ENCODE data around the gene NIPBL.
A peak's percentile ranks its signal among the peaks of the same experiment; 100 is the strongest.

NIPBL gene

DNA sequence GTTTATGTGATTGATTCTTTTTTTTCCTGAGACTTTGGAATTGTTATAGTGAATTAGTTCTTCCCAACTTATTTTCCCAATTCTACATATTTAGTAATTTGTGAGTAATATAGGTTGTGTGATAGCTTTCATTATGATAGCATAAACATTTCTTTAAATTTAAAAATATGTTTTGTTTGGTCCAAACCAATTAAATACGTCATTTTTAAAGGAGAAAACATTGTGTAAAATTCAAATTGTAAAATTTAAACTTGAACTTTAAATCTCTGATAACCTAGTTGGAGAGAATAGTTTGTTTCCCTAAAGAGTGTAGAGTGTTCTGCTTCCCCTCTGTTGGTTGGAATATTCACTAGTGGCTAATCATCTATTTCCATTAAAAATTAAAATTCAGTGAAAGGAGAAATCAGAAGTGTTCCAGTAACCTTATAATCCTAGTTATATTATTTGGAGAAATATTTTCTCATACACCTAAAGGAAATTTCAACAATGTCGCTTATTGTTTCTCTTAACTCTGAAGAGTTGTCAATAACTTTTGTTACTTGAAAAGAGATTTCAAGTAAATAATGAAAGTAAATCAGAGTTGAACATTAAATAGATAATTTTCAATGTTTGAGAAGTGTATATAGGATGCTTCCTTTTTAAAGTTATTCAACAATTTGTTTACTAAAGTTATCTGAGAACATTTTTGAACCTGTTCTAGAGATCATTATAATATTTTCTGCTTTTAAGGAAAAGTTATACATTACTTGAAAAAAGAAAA, 2.9 kb downstream of the NIPBL start:
- no peaks in the 10 kb centered on the region for H3K36me3 ChIP-seq (ENCODE audit: low read depth)
- peaks cover 36% of the 10 kb centered on the region for H3K4me1 ChIP-seq (ENCODE audit: insufficient read depth, poor library complexity, severe bottlenecking)
- DNase-seq (ENCODE audit: low spot score), result no peak
- TF ChIP-seq, protein P1, sequence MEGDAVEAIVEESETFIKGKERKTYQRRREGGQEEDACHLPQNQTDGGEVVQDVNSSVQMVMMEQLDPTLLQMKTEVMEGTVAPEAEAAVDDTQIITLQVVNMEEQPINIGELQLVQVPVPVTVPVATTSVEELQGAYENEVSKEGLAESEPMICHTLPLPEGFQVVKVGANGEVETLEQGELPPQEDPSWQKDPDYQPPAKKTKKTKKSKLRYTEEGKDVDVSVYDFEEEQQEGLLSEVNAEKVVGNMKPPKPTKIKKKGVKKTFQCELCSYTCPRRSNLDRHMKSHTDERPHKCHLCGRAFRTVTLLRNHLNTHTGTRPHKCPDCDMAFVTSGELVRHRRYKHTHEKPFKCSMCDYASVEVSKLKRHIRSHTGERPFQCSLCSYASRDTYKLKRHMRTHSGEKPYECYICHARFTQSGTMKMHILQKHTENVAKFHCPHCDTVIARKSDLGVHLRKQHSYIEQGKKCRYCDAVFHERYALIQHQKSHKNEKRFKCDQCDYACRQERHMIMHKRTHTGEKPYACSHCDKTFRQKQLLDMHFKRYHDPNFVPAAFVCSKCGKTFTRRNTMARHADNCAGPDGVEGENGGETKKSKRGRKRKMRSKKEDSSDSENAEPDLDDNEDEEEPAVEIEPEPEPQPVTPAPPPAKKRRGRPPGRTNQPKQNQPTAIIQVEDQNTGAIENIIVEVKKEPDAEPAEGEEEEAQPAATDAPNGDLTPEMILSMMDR (IDR thresholded peaks at IDR 0.05; ENCODE audit: poor library complexity, severe bottlenecking), result no peak
- H3K27ac ChIP-seq (ENCODE audit: poor library complexity, severe bottlenecking), result peak overlapping the region; percentile 87
- no peak for ATAC-seq (ENCODE audit: low read depth)
- H3K9me3 ChIP-seq (ENCODE audit: severe bottlenecking), result no peaks in the 10 kb centered on the region
- H3K4me3 ChIP-seq (ENCODE audit: severe bottlenecking), result peak overlapping the region; percentile 97
- no peaks in the 10 kb centered on the region for H3K27me3 ChIP-seq (ENCODE audit: insufficient read depth, poor library complexity, severe bottlenecking)

DNA sequence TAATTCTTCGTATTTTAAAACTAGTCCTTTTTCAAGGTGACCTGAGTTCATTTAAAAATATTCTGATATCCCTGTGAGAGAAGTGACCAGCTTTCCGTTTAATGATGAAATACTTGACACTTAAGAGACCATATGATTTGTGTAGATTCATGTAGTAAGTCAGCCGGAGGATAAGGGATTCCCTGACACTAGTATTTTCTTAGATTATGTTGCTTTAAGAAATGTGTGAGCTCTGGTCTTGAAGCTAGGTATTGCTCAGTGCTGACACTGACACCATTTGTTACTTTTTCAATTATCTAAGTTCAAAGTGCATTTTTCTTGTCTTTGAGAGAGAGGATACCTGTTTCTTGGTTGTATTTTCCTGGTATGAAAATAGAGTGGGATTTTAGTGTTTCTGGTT, 4.2 kb downstream of the NIPBL start:
- H3K27ac ChIP-seq (ENCODE audit: poor library complexity, severe bottlenecking), result no peak overlapping the region
- H3K27me3 ChIP-seq (ENCODE audit: insufficient read depth, poor library complexity, severe bottlenecking), result no peaks in the 10 kb centered on the region
- no peaks in the 10 kb centered on the region for H3K9me3 ChIP-seq (ENCODE audit: severe bottlenecking)
- DNase-seq (ENCODE audit: low spot score) (no peak), ATAC-seq (ENCODE audit: low read depth) (no peak)
- TF ChIP-seq, protein P1 (IDR thresholded peaks at IDR 0.05; ENCODE audit: poor library complexity, severe bottlenecking), result no peak
- H3K36me3 ChIP-seq (ENCODE audit: low read depth), result no peaks in the 10 kb centered on the region
- H3K4me3 ChIP-seq (ENCODE audit: severe bottlenecking), result no peak overlapping the region
- peaks cover 33% of the 10 kb centered on the region for H3K4me1 ChIP-seq (ENCODE audit: insufficient read depth, poor library complexity, severe bottlenecking)

DNA sequence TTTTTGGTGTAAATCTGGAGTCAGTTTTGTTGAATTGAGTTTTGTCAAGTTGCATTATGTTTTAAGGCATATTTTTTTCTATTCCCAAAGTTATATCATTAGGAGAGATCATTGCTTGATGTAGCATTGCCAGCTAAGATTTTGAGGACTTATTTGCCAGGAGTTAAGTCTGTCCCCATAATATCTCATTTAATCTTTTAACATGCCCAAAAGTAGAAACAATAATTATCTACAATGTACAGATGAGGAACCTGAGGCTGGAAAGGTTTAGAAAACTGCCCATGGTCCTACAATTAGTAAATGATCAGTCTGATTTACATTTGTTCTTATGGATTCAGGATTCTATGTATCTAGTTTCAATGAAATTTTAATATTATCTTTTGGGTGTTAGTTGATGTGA, 4.7 kb downstream of the NIPBL start:
- no peak for ATAC-seq (ENCODE audit: low read depth)
- Histone ChIP-seq H3K27me3 (ENCODE audit: insufficient read depth, poor library complexity, severe bottlenecking) (no peaks in the 10 kb centered on the region), H3K27ac (ENCODE audit: poor library complexity, severe bottlenecking) (no peak overlapping the region), H3K4me3 (ENCODE audit: severe bottlenecking) (no peak overlapping the region), H3K36me3 (ENCODE audit: low read depth) (no peaks in the 10 kb centered on the region), H3K9me3 (ENCODE audit: severe bottlenecking) (no peaks in the 10 kb centered on the region), H3K4me1 (ENCODE audit: insufficient read depth, poor library complexity, severe bottlenecking) (peaks cover 33% of the 10 kb centered on the region)
- no peak for DNase-seq (ENCODE audit: low spot score)
- TF ChIP-seq, protein P1 (IDR thresholded peaks at IDR 0.05; ENCODE audit: poor library complexity, severe bottlenecking), result no peak

DNA sequence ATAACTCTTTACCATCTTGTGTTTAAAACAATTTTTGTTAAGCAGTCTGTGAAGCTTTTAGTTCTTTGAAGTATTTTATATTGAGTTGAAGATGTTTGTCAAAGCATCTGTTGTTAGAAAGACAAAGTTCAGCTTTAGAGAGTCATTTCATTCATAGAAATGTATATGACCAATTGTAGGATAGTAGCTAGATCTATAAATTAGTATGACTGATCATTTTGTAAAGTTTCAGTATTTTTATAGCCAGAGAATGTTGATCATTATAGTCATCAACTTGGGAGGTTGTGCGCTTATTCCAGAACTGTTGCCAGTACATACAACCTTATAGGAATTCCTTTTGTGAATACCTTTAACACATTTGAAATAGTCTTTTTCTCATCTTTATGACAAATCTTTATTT, 5.2 kb downstream of the NIPBL start:
- Histone ChIP-seq H3K27me3 (ENCODE audit: insufficient read depth, poor library complexity, severe bottlenecking) (no peaks in the 10 kb centered on the region), H3K4me3 (ENCODE audit: severe bottlenecking) (no peak overlapping the region), H3K9me3 (ENCODE audit: severe bottlenecking) (no peaks in the 10 kb centered on the region), H3K27ac (ENCODE audit: poor library complexity, severe bottlenecking) (no peak overlapping the region), H3K36me3 (ENCODE audit: low read depth) (no peaks in the 10 kb centered on the region), H3K4me1 (ENCODE audit: insufficient read depth, poor library complexity, severe bottlenecking) (peaks cover 33% of the 10 kb centered on the region)
- TF ChIP-seq, protein P1 (IDR thresholded peaks at IDR 0.05; ENCODE audit: poor library complexity, severe bottlenecking), result no peak
- DNase-seq (ENCODE audit: low spot score), result no peak
- no peak for ATAC-seq (ENCODE audit: low read depth)

DNA sequence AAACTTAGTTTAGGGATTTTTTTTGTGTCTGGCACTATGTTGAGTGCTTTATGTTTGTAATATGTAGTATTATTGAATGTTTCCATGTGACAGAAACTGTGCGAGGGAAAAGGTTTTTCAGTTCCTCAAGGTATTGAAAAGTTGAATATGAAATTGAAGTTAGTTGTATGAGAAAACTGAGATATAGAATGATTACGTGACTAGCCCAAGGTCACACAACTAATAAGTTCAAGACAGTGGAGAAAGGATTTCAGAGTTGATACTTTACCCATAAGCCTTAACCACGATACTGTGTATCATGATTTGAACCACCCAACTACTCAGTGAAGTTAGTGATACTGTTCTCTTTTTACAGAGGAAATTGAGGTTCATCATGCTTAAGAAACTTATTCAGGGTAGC, 5.7 kb downstream of the NIPBL start:
- DNase-seq (ENCODE audit: low spot score), result no peak
- H3K9me3 ChIP-seq (ENCODE audit: severe bottlenecking), result no peaks in the 10 kb centered on the region
- peaks cover 38% of the 10 kb centered on the region for H3K4me1 ChIP-seq (ENCODE audit: insufficient read depth, poor library complexity, severe bottlenecking)
- H3K4me3 ChIP-seq (ENCODE audit: severe bottlenecking), result no peak overlapping the region
- TF ChIP-seq, protein P1 (IDR thresholded peaks at IDR 0.05; ENCODE audit: poor library complexity, severe bottlenecking), result no peak
- H3K36me3 ChIP-seq (ENCODE audit: low read depth), result no peaks in the 10 kb centered on the region
- no peak overlapping the region for H3K27ac ChIP-seq (ENCODE audit: poor library complexity, severe bottlenecking)
- H3K27me3 ChIP-seq (ENCODE audit: insufficient read depth, poor library complexity, severe bottlenecking), result no peaks in the 10 kb centered on the region
- no peak for ATAC-seq (ENCODE audit: low read depth)
